ENCODE results near the gene HORMAD1. TPM values are rescaled to one million over a fixed set of nuclear protein-coding genes. Genes with fewer than 3 reads are reported as not detected.

Gene HORMAD1
- total and polyA plus RNA-seq, 2 of the 8 experiments (the other 6 are each of a cell fraction or from before 2014, with no cell fraction given), result not detected

GRCh38 chr1:150660584-150660983 lies 60.1 kb downstream of the HORMAD1 start:
- H3K4me1 ChIP-seq (replicated peaks in 1 of 4; ENCODE audit: control insufficient read depth in 3 of 4, insufficient read depth in 4 of 4, low read length in 3 of 4), result no peaks in the 10 kb centered on the region
- H4K20me1 ChIP-seq (replicated peaks in 1 of 2; ENCODE audit: control insufficient read depth in 1 of 2, insufficient read depth in 2 of 2, low read length in 2 of 2), result no peaks in the 10 kb centered on the region
- no peak overlapping the region for H2AK5ac ChIP-seq (ENCODE audit: low read depth, low read length)
- H2AFZ ChIP-seq (ENCODE audit: low read length), result no peak overlapping the region
- peaks cover 0 to 30% (median 11%) of the 10 kb centered on the region in 4 experiments; a peak in 5 of 8 replicates for H3K36me3 ChIP-seq (ENCODE audit: control insufficient read depth in 2 of 4, insufficient read depth in 4 of 4, low read length in 3 of 4)
- no peak overlapping the region for H2BK5ac ChIP-seq (ENCODE audit: low read depth, low read length)
- 96% methylated on average over 4 of the region's 4 CpGs; no CpG with 5 or more reads in 1 of the 2 experiments for WGBS, 2 experiments (ENCODE audit: extremely low coverage in 1 of 2, insufficient coverage in 1 of 2, insufficient read length in 1 of 2, insufficient replicate concordance in 2 of 2, low coverage in 1 of 2, low lambda C conversion rate in 2 of 2, missing lambda C conversion rate in 1 of 2)
- no peaks in the 10 kb centered on the region for H3K79me2 ChIP-seq (ENCODE audit: control insufficient read depth in 1 of 2, insufficient read depth in 2 of 2, low read length in 2 of 2)
- no peak overlapping the region for H4K91ac ChIP-seq (replicated peaks; ENCODE audit: insufficient read length, low read length)
- no peak overlapping the region for H2BK15ac ChIP-seq (ENCODE audit: low read length)
- H3K79me1 ChIP-seq (ENCODE audit: low read depth, low read length), result no peaks in the 10 kb centered on the region
- TF ChIP-seq SP2 (IDR thresholded peaks at IDR 0.05; ENCODE audit: low read length) (no peak), RNF2 (IDR thresholded peaks at IDR 0.05; ENCODE audit: borderline replicate concordance, low read depth, low read length, missing control alignments, poor library complexity, severe bottlenecking) (no peak), CHD2 (IDR thresholded peaks at IDR 0.05; ENCODE audit: low read length) (no peak), HDAC6 (IDR thresholded peaks at IDR 0.05; ENCODE audit: low read depth, low read length) (no peak), TEAD4 (IDR thresholded peaks at IDR 0.05; ENCODE audit: low read depth, low read length) (no peak), RAD21 (IDR thresholded peaks at IDR 0.05 in 1 of 2, conservative IDR thresholded peaks at IDR 0.05 in 1 of 2; ENCODE audit: low read depth in 2 of 2, low read length in 2 of 2) (no peak)
- H3K23ac ChIP-seq (ENCODE audit: insufficient read length), result no peak overlapping the region
- H2BK20ac ChIP-seq (ENCODE audit: low read length), result no peak overlapping the region
- no peak overlapping the region for H3K9ac ChIP-seq (replicated peaks in 1 of 4; ENCODE audit: extremely low read depth in 1 of 4, low read depth in 3 of 4, low read length in 3 of 4)
- H4K5ac ChIP-seq (ENCODE audit: insufficient read length, low read depth, low read length), result no peak overlapping the region
- H4K8ac ChIP-seq (ENCODE audit: extremely low read depth, insufficient read depth, low read length), result no peak overlapping the region
- no peak overlapping the region for H2BK12ac ChIP-seq (ENCODE audit: low read depth, low read length)
- no peaks in the 10 kb centered on the region for H3K27me3 ChIP-seq (replicated peaks in 1 of 4; ENCODE audit: control insufficient read depth in 3 of 4, extremely low read depth in 1 of 4, insufficient read depth in 3 of 4, low read length in 3 of 4)
- no peak overlapping the region for H3K27ac ChIP-seq (ENCODE audit: low read depth, low read length)
- H3K4me2 ChIP-seq (ENCODE audit: insufficient read depth in 1 of 2, low read depth in 2 of 2, low read length in 2 of 2), result no peak overlapping the region
- ChIA-PET POLR2A (ENCODE audit: partially characterized antibody) (interaction anchor here (1.1 to 1.2 kb wide), 2 partner anchors 9 to 81 kb away, joined by 3 read pairs; partner anchors contain the start of gene MCL1), CTCF (ENCODE audit: partially characterized antibody) (no interaction called here)
- H2BK120ac ChIP-seq (replicated peaks; ENCODE audit: low read depth, low read length), result no peak overlapping the region
- H3K4ac ChIP-seq (replicated peaks; ENCODE audit: insufficient read length, low read depth, low read length), result no peak overlapping the region
- no peak overlapping the region for H3K18ac ChIP-seq (ENCODE audit: extremely low read depth, low read length)
- H3K14ac ChIP-seq (ENCODE audit: insufficient read length), result no peak overlapping the region
- no peak for DNase-seq (ENCODE audit: low read depth in 1 of 2, low spot score in 2 of 2)
- H3K23me2 ChIP-seq (ENCODE audit: low read depth, low read length), result no peaks in the 10 kb centered on the region
- no peak overlapping the region for H3K56ac ChIP-seq (replicated peaks; ENCODE audit: insufficient read length, low read depth, low read length)
- H3K9me3 ChIP-seq (ENCODE audit: insufficient read depth in 2 of 2, low read depth in 1 of 2, low read length in 1 of 2), result no peaks in the 10 kb centered on the region
- H3K4me3 ChIP-seq (ENCODE audit: extremely low read depth in 1 of 4, insufficient read depth in 2 of 4, low read depth in 3 of 4, low read length in 4 of 4), result no peak overlapping the region
- FAIRE-seq, result no peak

Data from H1 (cell line).